Stimulated activated CD8-positive, alpha-beta memory T cell treated with anti-CD3 and anti-CD28 coated beads, Interleukin-7, amount 100 ng/mL, for 48 hours (primary cell): ENCODE data around the gene CCDC9.

Experiments
- DNase-seq, 2 donors: peaks; one replicate each; pipeline ENCODE4 v3.0.0-alpha.2; 2020; ENCODE audit warnings: low read depth in 1 of 2; ENCODE audit errors: extremely low read depth in 1 of 2

Gene CCDC9

DNA sequence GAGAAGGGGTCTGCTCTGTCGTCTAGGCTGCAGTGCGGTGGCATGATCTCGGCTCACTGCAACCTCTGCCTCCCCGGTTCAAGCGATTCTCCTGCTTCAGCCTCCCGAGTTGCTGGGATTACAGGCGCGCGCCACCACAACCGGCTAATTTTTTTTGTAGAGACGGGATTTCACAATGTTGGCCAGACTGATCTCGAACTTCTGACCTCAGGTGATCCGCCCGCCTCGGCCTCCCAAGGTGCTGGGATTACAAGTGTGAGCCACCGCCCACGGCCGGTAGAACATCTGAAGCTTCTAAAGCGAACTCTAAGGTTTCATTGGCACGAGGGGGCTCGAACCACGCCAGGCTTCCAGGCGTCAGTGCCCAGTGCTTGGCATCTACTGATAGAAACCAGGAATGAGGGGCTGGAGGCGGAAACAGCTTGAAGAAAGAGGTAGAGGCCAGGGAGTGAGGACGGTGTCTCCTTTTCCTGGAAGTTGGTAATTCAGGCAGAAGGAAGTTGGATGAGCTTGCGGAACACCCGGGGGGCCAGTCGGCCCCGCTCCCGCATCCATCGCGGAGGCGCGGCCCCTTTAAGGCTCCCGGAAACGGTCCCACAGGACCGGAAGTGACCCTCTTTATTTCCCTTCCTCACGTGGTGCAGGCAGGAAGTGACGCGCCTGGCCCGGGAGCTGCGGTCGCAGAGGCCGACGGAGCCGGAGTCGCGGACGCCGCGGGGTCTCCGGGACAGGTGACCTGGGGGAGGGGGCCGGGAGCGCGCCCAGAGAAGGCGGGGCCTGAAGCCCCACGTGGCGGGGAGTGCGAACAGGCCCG is at the start of gene CCDC9:
Gene CCDC9, plus strand, starts transcription at position 647 of the 814 bp plus-strand sequence. CDS start 1,876 bp downstream, outside the sequence.
- DNase-seq = peak; percentile 92 to 95

DNA sequence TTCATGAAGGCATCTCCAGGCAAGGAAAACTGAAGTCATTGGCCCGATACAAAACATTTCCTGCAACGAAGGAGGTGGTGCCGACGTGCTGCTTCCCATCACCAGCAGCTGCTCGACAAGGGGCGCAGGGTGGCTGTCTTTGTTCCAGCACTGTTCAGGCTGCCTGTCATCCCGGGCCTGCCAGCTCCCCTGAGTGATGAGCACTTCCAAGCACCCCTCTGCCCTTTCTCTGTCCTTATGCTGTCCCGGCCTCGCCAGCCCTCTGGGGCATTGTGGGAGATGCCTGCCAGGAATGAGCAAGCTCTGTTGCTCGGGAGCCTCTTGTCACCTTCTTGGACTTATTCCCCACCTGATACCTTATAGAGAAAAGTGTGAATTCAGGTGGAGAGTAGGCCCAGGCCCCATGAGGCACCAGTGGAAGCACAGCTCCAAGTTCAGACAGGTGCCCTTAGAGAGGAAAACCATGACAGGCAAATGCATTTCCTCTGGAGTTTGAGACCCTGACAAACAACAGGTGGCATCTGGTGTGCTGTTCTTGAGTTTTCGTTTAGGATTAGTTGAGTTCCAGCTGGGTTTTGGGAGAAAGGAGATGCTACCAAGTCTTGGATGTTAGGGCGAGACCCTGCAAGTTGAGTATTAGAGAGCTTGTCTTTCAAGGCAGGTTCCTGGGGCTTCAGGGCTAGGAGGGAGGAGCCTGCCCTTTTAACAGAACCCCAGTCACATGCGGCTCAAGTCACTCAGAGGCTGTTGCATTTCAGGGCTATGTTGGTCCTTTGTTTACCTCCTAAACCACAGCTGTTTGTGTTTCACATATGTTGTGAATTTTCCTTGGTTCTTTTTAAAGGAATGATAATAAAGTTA is 46.8 kb upstream of the CCDC9 start:
- no peak for DNase-seq

- DNase-seq = no peak
These were observed 46.2 kb upstream of the CCDC9 start for GRCh38 chr19:47210180-47210490.

DNA sequence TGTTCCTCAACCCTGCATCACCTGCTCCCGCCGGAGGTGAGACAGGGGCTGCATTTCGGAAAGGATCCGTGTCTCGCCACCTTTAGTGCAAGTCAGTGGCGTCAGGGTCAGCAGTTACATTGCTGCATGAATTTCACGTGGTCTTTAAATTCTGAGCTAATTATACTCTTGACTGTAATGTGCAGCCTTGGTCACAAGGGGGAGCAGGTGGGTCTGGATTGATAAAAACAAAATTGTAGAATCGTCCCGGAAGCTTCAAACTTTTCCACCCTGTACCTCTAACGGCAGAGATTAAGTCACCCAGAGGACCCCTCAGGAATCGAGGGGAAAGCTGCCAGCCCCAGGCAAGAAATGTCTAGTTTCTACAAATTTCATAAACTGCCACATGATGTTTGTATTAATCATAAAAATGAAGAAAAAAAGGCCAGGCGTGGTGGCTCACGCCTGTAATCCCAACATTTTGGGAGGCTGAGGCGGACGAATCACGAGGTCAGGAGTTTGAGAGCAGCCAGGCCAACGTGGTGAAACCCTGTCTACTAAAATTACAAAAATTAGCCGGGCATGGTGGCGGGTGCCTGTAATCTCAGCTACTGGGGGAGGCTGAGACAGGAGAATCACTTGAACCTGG is 45.5 kb upstream of the CCDC9 start:
- peak in 1 of 2 donors; percentile 61 for DNase-seq

DNA sequence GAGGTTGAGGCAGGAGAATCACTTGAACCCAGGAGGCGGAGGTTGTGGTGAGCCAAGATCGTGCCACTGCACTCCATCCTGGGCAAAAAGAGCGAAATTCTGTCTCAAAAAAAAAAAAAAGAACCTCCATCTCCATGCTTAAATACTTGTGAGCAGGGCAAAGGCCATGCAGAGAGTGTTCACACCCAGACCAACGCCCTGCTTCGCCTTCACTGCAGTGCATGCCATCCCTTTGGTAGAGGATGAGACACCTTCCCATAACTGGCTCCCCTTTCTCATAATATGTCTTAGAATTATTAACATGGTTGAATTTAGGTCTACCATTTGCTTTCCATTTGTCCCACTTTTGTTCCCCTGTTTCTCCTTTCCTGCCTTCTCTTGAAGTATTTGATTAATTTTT is 40.7 kb upstream of the CCDC9 start:
- no peak for DNase-seq

DNA sequence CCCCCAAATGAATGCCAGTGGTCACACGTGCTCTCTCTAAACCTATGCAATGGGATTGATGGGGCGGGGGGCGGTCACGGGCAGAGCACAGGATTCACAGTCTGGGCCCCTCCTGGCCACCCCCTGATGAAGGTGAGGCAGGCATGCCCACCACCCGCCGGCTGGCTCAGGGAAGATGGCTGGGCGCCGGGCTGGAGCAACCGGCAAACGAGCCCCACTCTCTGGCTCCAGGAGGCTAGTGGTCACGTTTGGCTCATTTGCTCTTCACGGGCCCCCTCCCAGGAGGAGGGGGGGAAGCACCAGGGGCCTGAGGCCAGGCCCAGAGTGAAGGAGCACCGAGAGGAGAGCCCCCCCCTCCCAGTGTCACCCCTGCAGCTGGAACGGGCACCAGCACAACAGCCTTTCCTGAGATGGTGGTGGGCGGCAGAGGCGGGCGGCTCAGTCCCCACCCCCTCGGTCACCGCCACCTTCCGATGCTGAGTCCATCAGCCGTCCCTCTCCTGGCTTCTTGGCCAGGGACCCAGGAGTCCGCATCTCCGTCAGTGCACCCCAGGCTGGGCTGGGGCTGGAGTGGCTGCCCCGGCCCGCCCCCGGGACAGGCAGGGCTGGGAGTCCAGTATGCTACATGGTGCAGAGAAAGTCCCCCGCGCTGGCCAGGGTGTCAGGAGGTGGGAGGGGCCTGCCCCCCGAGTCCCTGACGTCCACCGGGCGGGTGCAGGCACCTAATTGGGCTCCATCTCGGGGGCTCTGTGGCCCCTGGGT is 35.1 kb upstream of the CCDC9 start:
- DNase-seq = no peak

DNA sequence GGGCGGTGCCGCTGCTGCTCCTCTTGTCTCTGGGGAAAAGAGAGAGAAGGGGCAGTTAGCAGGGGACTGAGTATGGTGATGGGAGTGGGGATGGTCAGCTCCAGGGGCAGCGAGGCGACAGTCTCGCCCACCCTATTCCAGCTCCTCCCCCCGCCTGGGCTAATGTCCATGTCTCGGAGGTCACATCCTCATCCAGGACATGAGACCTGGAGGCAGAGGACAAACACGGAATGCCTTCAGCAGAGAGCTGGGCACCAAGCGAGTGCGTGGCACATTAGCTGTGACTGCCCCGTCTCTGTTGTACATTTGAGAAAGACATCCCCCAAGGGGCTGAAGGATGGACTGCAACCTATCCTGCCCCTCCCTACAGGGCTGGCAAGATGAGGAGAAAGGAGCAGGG is 34.4 kb upstream of the CCDC9 start:
- DNase-seq = no peak

DNA sequence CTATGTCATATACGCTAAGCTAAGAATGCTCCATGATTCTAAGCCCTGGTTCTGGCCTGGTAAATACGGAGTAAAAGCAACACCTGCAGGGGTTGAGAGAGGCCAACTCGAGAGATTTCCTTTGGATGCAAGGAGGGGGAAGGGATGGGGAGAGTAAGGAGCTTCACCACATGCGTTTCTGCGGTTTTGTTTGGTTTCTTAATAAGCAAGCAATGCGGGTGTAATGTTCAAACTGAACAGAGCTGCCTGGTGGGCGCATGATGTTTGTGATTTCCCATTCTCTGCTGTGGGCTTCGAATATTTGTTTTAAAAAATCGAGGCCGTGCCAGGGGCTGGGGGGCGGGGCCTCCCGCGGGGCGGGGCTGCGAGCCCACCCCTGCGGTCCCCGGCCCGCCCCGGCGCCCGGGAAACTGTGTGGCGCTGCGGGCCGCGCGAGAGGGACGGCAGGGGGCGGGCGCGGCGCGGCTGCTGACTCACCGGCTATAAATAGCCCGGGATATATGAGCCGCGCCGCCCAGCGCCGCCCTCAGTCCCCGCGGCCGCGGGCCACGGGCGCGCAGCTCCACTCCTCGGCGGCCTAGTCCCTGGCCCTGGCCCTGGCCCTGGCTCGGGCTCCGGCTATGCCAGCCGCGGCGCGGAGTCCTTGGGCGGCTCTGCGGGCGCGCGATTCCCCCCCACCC is 30.4 kb upstream of the CCDC9 start:
- peak; percentile 65 to 74 for DNase-seq

- DNase-seq = peak in 1 of 2 donors; percentile 64
These were observed 29.6 kb upstream of the CCDC9 start for GRCh38 chr19:47226426-47227351.

DNA sequence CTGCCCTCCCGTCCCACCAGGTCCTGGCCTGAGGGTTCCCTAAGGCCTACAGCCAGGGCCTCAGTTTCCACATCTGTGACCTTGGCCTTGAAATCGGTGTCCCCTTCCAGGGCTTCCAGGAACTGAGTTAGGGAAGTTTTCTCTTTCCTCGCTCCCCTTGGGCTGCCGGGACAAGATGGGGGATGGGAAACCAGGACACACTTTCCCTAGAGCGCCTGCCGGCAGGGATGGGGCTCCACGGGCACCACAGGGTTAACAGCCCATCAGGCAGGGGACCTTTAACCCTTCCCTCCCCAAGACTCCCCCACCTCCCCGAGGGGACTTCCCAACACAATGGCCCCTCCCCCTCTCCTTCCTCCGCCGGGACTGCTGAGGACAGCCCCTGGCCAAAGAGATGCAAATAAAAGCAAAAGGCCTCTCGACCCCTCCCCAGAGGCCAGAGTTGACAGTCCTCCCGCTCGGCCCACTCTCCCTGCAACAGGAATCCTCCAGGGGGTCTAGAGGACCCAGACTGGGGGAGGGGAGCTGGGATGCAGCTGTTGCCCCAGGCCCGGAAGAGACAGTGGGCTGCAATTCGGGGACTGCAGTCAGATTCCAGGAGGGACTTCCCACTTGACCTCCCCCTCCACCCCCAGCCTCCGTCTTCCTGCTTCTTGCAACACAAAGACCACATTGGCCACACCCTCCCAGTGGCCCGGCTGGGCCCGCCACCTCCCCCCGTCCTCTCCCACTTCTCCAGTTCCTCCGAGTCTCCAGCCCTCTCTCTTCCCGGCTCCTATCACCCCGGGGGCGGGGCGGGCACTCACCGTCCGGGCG is 28.8 kb upstream of the CCDC9 start:
- no peak for DNase-seq

DNA sequence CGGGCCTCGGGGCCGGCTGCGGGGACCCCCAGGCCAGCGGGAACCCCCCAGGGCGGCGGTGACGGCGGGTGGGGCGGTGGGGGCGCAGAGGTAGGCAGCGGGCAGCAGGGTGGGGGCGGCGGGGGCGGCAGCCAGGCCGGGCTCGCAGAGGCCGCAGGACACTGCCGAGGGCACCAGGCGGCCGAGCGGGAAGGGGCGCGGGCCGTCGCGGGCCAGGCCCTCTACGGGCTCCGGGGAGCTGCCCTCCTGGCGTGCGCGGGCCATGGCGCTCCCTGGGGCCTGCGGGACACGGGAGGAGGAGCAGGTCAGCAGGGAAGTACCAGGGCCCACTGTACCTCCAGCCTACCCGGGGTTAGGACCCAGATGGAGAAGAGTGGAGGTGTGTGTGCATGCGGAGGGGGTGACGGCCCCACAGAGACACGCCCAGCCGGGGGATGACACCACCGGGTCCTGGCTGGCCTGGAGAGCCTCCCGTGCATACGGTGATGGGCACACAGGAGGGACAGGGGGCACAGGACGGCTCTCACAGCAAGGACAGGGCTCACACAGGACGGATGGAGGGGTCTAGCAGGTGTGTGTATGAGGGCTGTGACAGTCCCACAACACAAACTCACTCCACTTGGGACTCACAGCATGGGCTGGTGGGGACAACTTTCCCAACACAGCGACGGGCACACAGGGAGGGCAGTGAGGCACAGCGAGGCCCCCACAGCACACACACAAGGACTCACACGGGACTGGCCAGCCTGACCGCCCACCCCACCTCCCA is 28.0 kb upstream of the CCDC9 start:
- no peak for DNase-seq

DNA sequence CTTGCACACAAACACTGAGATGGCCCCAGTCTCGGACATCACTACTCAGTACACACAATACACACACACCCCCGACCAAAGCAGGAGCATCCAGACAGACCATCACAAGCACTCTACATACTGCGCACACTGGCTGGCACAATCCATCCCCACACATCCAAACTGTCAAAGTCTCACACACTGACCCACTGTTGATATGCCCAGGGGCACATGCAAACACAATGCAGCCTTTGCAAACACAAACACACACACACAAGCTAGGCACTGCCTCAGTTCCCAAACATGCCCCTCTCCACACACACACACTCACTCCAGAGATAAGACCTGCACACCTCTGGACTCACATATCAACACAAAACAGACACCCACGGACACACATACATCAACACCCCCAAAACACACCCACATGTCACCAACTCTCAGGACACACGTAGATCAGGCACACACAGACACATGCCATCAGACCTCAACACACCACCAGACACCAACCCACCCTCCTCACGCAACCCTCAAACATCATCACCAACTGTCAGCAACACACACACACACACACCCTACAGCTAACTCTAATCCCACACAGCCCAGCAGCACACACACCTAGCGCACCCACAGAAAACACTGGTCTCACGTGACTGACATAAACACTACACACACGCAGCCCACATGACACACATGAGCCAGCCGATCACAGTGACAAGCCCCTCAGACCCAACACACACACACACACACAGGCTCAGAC is 27.2 kb upstream of the CCDC9 start:
- DNase-seq = no peak

DNA sequence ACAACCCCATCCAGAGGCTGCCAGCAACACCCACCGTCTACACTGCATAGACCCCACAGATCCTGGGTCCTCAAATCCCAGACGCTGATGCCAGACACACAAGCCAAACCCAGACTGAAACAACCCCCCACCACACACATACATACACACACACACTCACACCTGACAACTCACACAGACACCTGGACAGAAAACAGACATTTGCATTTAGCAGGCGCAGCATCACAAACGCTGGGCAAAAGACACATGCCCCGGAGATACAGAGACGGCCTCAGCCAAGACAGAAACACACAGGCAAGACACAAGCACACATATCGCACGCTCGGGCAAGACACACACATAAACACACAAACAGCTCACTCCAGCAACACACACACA is 26.7 kb upstream of the CCDC9 start:
- DNase-seq = no peak

DNA sequence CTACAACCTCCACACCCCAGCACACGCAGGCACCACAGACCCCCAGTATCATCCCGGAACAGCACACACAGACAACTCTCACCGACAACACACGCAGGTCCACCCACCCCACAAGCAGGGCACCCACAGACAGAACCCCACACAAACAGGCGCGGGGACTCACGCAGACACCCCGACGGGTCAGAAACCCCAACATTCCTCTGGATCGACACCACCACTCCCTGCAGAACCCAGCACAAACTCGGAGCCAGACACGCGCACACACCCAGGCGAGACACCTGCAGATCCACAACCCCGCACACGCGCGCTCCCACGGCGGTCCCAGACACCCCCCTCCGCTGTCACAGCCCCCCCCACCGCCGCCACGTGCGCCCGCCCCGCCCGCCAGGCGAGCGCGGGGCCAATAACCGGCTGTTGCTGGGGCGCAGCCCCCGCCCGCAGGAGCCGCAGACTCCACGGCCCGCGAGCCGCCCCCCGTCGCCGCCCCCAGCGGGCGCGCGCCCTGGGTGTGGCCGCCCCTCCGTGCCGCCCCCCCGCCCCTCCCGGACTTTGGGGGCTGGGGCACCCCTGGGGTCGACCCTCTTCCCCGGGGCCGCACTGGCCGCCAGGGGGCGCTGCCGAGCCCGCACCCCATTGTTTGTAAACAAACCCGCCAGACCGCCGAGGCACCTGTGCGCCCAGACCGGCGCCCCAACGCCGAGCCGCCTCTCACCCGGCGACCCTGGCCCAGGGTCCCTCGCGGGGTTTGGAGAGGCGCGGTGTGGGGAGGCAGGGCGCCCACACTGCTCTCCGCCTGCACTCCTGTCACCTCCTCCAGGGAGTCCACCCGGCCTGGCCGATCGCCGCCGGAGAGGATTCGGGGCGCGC is 26.0 kb upstream of the CCDC9 start:
- DNase-seq = no peak

- no peak for DNase-seq
These were observed 25.5 kb upstream of the CCDC9 start, which contains the start of gene BBC3 for GRCh38 chr19:47230921-47231214. Gene BBC3 (minus strand): TSS chr19:47231199. CDS start chr19:47228431, 2,768 bp downstream.
